Panc1 (cell line): ENCODE results near the gene CEP164. TPM values are rescaled to one million over a fixed set of nuclear protein-coding genes. Genes with fewer than 3 reads are reported as not detected.

Experiments
- ATAC-seq: fragments of 200-7000 bp; cut with Tn5 transposase; 2 replicates; pipeline ENCODE4 v1.9.1; 2020; ENCODE audit warnings: mild to moderate bottlenecking, moderate library complexity
- BruUV-seq: library from RNA; stranded (reverse); fragments of 400-500 nt; replicated peaks from 2 replicates; lab custom pipeline; 2021; lab: Mats Ljungman, UMichigan
- CTCF ChIA-PET: fragments of 300-600 bp; sonication (Branson Sonifier 250); formaldehyde crosslinking; loops from one replicate; lab custom pipeline; 2022; ENCODE audit warnings: antibody characterized with exemption; lab: Charles Lee
- POLR2A ChIA-PET: fragments of 300-600 bp; sonication (Branson Sonifier 250); formaldehyde crosslinking; loops from one replicate; lab custom pipeline; 2022; ENCODE audit warnings: antibody characterized with exemption; lab: Charles Lee
- DNase-seq: peaks from one replicate; pipeline ENCODE4 v3.0.0-alpha.2; 2010; ENCODE audit warnings: low read depth, low spot score
- H3K27ac ChIP-seq: 2 replicates; pipeline ENCODE4 v1.5.1; 2011; ENCODE audit warnings: mild to moderate bottlenecking, low read length, inconsistent platforms
- H3K27me3 ChIP-seq: fragments of 200-500 bp; sonication (Bioruptor generic); 2 replicates; pipeline ENCODE4 v1.6.0; 2014; ENCODE audit warnings: low read length, inconsistent platforms; ENCODE audit not compliant: control insufficient read depth, insufficient read depth
- H3K36me3 ChIP-seq: fragments of 200-500 bp; sonication (Bioruptor generic); 2 replicates; pipeline ENCODE4 v1.5.1; 2014; ENCODE audit warnings: inconsistent platforms, mild to moderate bottlenecking, low read length, moderate library complexity; ENCODE audit not compliant: control insufficient read depth, insufficient read depth
- H3K4me1 ChIP-seq: 2 replicates; pipeline ENCODE4 v1.5.1; 2011; ENCODE audit warnings: inconsistent platforms, mild to moderate bottlenecking, low read length, moderate library complexity; ENCODE audit not compliant: control insufficient read depth, insufficient read depth
- H3K4me3 ChIP-seq, 2 experiments: 2 replicates each; pipeline ENCODE4 v1.5.1; 2011 to 2012; ENCODE audit warnings: low read depth in 2 of 2, low read length in 2 of 2, mild to moderate bottlenecking in 2 of 2, inconsistent platforms in 1 of 2, moderate library complexity in 1 of 2
- H3K9me3 ChIP-seq: fragments of 200-500 bp; sonication (Bioruptor generic); 2 replicates; pipeline ENCODE4 v1.5.1; 2014; ENCODE audit warnings: low read depth, mild to moderate bottlenecking, inconsistent platforms, low read length, moderate library complexity; ENCODE audit not compliant: control insufficient read depth, insufficient read depth
- CTCF ChIP-seq: fragments of 450-650 bp; IDR thresholded peaks from 2 replicates; pipeline ENCODE4 v1.5.1; 2017; ENCODE audit warnings: mild to moderate bottlenecking
- POLR2AphosphoS5 ChIP-seq: IDR thresholded peaks from 2 replicates; pipeline ENCODE4 v1.6.1; 2012; ENCODE audit warnings: mild to moderate bottlenecking, low read depth, low read length, moderate library complexity
- SIN3A ChIP-seq: IDR thresholded peaks from 2 replicates; pipeline ENCODE4 v1.6.1; 2012; ENCODE audit warnings: low read depth, mild to moderate bottlenecking, low read length, moderate library complexity, borderline replicate concordance; ENCODE audit not compliant: insufficient read depth
- TCF7L2 ChIP-seq: IDR thresholded peaks from 2 replicates; pipeline ENCODE4 v1.6.1; 2011; ENCODE audit warnings: mild to moderate bottlenecking, low read depth, low read length, inconsistent platforms
- in situ Hi-C: cut with HindIII; loops from 2 replicates; pipeline ENCODE4 v1.10.0; 2016; ENCODE audit warnings: low sequenced_read_pairs, low pct_unique_long_range_greater_than_20kb
- intact Hi-C: fragments of 100-400 bp; cut with micrococcal nuclease; formaldehyde crosslinking; loops from one replicate; pipeline ENCODE4 v1.10.0; 2022; ENCODE audit not compliant: unreplicated experiment
- total RNA-seq: library from RNA; stranded (reverse); gene quantifications from one replicate; pipeline ENCODE4 v1.2.1, GENCODE V29; 2021; ENCODE audit not compliant: unreplicated experiment
- TF ChIP-seq, protein P1 (sequence below), 2 experiments: IDR thresholded peaks; 2 replicates each; pipeline ENCODE4 v1.6.1; 2011 to 2012; ENCODE audit warnings: low read depth in 2 of 2, control low read depth in 1 of 2, low read length in 1 of 2, mild to moderate bottlenecking in 1 of 2, moderate library complexity in 1 of 2; ENCODE audit not compliant: insufficient read depth in 1 of 2

CEP164 gene
- total RNA-seq, 1 experiment from 2014 or later: 75.4 TPM

DNA sequence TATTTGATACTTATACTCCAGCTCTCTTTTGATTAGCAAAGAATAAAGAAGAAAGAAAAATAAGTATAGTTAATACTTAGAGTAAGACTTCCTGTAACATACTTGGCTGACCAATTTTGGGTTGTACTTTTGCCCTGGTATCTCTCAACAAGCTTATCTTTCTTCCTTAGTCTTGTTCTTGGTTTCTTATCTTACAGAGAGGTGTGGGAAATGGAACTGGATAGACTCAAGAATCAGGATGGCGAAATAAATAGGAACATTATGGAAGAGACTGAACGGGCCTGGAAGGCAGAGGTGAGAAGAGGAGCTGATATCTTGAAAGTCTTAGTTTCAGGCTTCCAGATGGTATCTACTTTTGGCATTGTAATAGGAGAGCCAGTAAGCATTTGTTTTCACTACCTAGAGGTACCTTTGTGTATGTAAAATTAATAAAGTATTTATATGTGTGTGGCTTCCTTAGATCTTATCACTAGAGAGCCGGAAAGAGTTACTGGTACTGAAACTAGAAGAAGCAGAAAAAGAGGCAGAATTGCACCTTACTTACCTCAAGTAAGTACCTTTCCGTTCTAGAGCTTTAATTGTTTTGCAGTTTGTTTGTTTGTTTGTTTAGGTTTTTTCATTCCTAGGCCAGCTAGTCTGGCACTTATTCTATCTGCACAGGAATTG is 47.8 kb upstream of the CEP164 start:
- ChIA-PET POLR2A (interaction anchor here (0.6 kb wide), 1 partner anchor 38 kb away, joined by 3 read pairs; no protein-coding TSS in a partner anchor), CTCF (no interaction called here)
- in situ Hi-C loops (no loop called here), intact Hi-C loops (no loop called here)
- Histone ChIP-seq H3K9me3 (no peaks in the 10 kb centered on the region), H3K4me3 (no peak overlapping the region), H3K27me3 (no peaks in the 10 kb centered on the region), H3K4me1 (no peaks in the 10 kb centered on the region), H3K36me3 (no peaks in the 10 kb centered on the region; the same call in 1 of the 2 replicates), H3K27ac (no peak overlapping the region)
- DNase-seq (no peak), ATAC-seq (no peak)
- no peak for TF ChIP-seq CTCF
- TF ChIP-seq SIN3A: no peak
- TF ChIP-seq TCF7L2: no peak
- no peak for TF ChIP-seq POLR2AphosphoS5
- TF ChIP-seq, protein P1, sequence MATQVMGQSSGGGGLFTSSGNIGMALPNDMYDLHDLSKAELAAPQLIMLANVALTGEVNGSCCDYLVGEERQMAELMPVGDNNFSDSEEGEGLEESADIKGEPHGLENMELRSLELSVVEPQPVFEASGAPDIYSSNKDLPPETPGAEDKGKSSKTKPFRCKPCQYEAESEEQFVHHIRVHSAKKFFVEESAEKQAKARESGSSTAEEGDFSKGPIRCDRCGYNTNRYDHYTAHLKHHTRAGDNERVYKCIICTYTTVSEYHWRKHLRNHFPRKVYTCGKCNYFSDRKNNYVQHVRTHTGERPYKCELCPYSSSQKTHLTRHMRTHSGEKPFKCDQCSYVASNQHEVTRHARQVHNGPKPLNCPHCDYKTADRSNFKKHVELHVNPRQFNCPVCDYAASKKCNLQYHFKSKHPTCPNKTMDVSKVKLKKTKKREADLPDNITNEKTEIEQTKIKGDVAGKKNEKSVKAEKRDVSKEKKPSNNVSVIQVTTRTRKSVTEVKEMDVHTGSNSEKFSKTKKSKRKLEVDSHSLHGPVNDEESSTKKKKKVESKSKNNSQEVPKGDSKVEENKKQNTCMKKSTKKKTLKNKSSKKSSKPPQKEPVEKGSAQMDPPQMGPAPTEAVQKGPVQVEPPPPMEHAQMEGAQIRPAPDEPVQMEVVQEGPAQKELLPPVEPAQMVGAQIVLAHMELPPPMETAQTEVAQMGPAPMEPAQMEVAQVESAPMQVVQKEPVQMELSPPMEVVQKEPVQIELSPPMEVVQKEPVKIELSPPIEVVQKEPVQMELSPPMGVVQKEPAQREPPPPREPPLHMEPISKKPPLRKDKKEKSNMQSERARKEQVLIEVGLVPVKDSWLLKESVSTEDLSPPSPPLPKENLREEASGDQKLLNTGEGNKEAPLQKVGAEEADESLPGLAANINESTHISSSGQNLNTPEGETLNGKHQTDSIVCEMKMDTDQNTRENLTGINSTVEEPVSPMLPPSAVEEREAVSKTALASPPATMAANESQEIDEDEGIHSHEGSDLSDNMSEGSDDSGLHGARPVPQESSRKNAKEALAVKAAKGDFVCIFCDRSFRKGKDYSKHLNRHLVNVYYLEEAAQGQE (IDR thresholded peaks at IDR 0.05; ENCODE audit: insufficient read depth in 1 of 2, low read depth in 2 of 2, low read length in 1 of 2): no peak
- BruUV-seq: no TSS peak

- CTCF ChIA-PET: no interaction called here
- TF ChIP-seq, protein P1 (IDR thresholded peaks at IDR 0.05; ENCODE audit: insufficient read depth in 1 of 2, low read depth in 2 of 2, low read length in 1 of 2): no peak
- no peak for TF ChIP-seq TCF7L2
- no peak for TF ChIP-seq SIN3A
- no peak for TF ChIP-seq POLR2AphosphoS5
- TF ChIP-seq CTCF: no peak
- no peak overlapping the region for H3K4me3 ChIP-seq
- DNase-seq (no peak), ATAC-seq (peak; percentile 79)
- H3K27ac ChIP-seq: no peak overlapping the region
- peaks cover 3% of the 10 kb centered on the region; the same call in 1 of the 2 replicates for H3K36me3 ChIP-seq
- no peaks in the 10 kb centered on the region for H3K9me3 ChIP-seq
- H3K27me3 ChIP-seq: no peaks in the 10 kb centered on the region
- POLR2A ChIA-PET: no interaction called here
- no peaks in the 10 kb centered on the region for H3K4me1 ChIP-seq
- in situ Hi-C loops (no loop called here), intact Hi-C loops (no loop called here)
- no TSS peak for BruUV-seq
Observed at GRCh38 chr11:117281159-117281558, 46.5 kb upstream of the CEP164 start.
